ENCODE measurements around the gene JPH3. TPM values are rescaled to one million over a fixed set of nuclear protein-coding genes. Genes with fewer than 3 reads are reported as not detected.

Gene JPH3
- total and polyA plus RNA-seq, 10 of the 15 experiments (the other 5 are each of a cell fraction or from before 2014, with no cell fraction given): 0.05 TPM; not detected in 9

DNA sequence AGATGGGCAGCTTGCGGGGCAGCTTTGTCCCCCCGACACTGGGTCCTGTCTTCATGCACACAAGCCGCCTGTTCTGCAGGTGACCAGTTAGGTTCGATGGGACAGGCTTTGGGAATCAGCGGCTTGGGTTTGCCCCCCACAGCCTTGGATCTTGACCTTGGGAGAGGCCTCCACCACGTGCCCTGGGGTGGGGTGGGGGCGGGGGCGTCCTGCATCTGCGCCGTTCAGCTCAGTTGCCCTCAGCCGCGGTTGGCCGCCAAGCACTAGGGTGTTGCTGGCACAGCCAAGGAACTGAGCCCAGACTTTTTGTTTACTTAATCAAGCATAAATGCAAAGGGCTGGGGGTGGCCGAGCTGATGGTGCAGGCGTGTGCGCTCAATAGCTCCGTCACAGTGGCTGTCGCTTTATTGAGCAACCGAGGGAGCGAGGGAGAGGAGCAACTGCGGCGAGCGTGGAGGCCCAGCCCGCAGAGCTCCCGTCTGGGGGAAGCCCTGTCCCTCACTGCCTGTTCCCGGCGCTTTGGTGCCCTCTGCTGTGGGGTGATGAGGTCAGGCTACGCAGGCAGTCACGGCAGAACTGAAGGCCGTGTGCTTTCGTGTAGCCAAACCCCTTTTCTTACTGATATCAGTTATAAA lies 33.9 kb downstream of the JPH3 start (continued):
- TF ChIP-seq E2F4 (IDR thresholded peaks at IDR 0.05; ENCODE audit: low read depth, low read length): no peak
- TF ChIP-seq, protein P1, sequence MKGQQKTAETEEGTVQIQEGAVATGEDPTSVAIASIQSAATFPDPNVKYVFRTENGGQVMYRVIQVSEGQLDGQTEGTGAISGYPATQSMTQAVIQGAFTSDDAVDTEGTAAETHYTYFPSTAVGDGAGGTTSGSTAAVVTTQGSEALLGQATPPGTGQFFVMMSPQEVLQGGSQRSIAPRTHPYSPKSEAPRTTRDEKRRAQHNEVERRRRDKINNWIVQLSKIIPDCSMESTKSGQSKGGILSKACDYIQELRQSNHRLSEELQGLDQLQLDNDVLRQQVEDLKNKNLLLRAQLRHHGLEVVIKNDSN (IDR thresholded peaks at IDR 0.05; ENCODE audit: borderline replicate concordance, extremely low read length, insufficient read depth, low read depth, low read length): no peak
- no peak for TF ChIP-seq HDAC2 (IDR thresholded peaks at IDR 0.05)

DNA sequence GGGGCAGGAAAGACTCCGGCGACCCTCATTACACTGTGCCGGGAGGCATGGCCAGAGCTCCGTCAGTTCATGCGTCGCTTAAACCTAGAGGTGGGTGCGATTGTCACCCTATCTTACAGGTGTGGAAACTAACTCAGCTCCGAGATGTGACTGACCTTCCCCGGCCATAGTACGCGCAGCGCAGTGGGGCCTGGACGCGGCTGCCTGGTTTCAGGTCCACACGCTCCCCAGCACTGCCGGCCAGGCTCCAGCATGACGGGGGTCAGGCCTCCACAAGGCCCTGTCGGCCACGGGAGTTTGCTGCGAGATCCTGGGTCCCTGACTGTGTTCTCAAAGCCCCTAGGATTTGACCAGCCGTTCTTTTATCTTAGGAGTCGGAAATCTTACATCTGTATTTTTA lies 34.4 kb downstream of the JPH3 start:
- CTCF ChIA-PET: interaction anchor here (0.6 to 2.1 kb wide), 9 partner anchors 10 to 244 kb away, joined by 3 to 6 read pairs (median 3); no protein-coding TSS in a partner anchor
- RAD21 ChIA-PET (ENCODE audit: unreplicated experiment): interaction anchor here (0.9 kb wide), 1 partner anchor 435 kb away, joined by 3 read pairs; no protein-coding TSS in a partner anchor
- WGBS (ENCODE audit: insufficient coverage, insufficient replicate concordance, low lambda C conversion rate, missing lambda C conversion rate): 78% methylated on average over 22 of the region's 22 CpGs
- intact Hi-C loops (cut with micrococcal nuclease; ENCODE audit: unreplicated experiment) (loop anchor here (5.0 to 10.0 kb wide), 3 partner anchors 174 to 322 kb away; partner anchors contain the start of gene C16orf95), in situ Hi-C loops (cut with MboI) (no loop called here)
- Histone ChIP-seq H3K79me2 (ENCODE audit: control insufficient read depth, insufficient read depth, low read length) (no peaks in the 10 kb centered on the region), H3K27ac (ENCODE audit: control insufficient read depth, insufficient read depth) (no peak overlapping the region), H3K36me3 (ENCODE audit: control insufficient read depth in 2 of 2, insufficient read depth in 2 of 2, low read length in 1 of 2) (no peaks in the 10 kb centered on the region), H2AFZ (ENCODE audit: control insufficient read depth, low read depth, low read length) (no peak overlapping the region), H4K20me1 (ENCODE audit: control insufficient read depth, insufficient read depth) (no peaks in the 10 kb centered on the region), H3K4me2 (ENCODE audit: control insufficient read depth, insufficient read depth) (no peak overlapping the region), H3K27me3 (replicated peaks in 1 of 2; ENCODE audit: control insufficient read depth in 2 of 2, insufficient read depth in 2 of 2, low read length in 1 of 2) (no peaks in the 10 kb centered on the region; a peak in 1 of 4 replicates), H3K4me1 (ENCODE audit: control insufficient read depth, insufficient read depth, low read length) (no peaks in the 10 kb centered on the region), H3K4me3 (no peak overlapping the region), H3K9ac (ENCODE audit: control insufficient read depth, insufficient read depth, low read length) (no peak overlapping the region), H3K9me3 (replicated peaks; ENCODE audit: control insufficient read depth, insufficient read depth, low read length) (no peaks in the 10 kb centered on the region)
- POLR2A ChIA-PET: no interaction called here
- BruUV-seq (replicated peaks): no TSS peak
- SMC1A ChIA-PET (ENCODE audit: uncharacterized antibody, unreplicated experiment): no interaction called here
- TF ChIP-seq CHD1 (IDR thresholded peaks at IDR 0.05; ENCODE audit: low read depth, low read length) (no peak), EP300 (IDR thresholded peaks at IDR 0.05; ENCODE audit: borderline replicate concordance in 1 of 2, control insufficient read depth in 1 of 2, low read depth in 2 of 2, low read length in 2 of 2) (no peak)
- DNase-seq (ENCODE audit: low read depth, low spot score) (no peak), FAIRE-seq (no peak), ATAC-seq (no peak)

Measured in GM12878 (cell line).